Esophagus muscularis mucosa (tissue), 3 donors: ENCODE data around the gene DNAH2.

Source experiments
- CTCF ChIP-seq, 3 experiments: fragments of 200-600 bp in 2 of 3; fragments of 450-650 bp in 1 of 3; sonication (generic) in 2 of 3; IDR thresholded peaks; one replicate each; pipeline ENCODE4 v1.5.1; 2017 to 2019; ENCODE audit warnings: antibody characterized with exemption in 3 of 3, mild to moderate bottlenecking in 2 of 3, moderate library complexity in 1 of 3
- POLR2A ChIP-seq: fragments of 450-650 bp; IDR thresholded peaks from one replicate; pipeline ENCODE4 v1.6.1; 2017; ENCODE audit warnings: antibody characterized with exemption, moderate library complexity, mild to moderate bottlenecking, low read depth
- POLR2AphosphoS5 ChIP-seq, 2 donors: sonication (generic); formaldehyde crosslinking; IDR thresholded peaks; one replicate each; pipeline ENCODE4 v1.6.1; 2017; ENCODE audit warnings: antibody characterized with exemption in 2 of 2

GRCh38 chr17:7855660-7856010 is 138.1 kb downstream of the DNAH2 start:
- TF ChIP-seq CTCF (IDR thresholded peaks at IDR 0.05) (no peak), POLR2A (no peak), POLR2AphosphoS5 (IDR thresholded peaks at IDR 0.05) (no peak)
